K562 (cell line): ENCODE results near the gene TLR5. TPM values are rescaled to one million over a fixed set of nuclear protein-coding genes. Genes with fewer than 3 reads are reported as not detected.

Experiments
- ARID3A ChIP-seq: IDR thresholded peaks from 2 replicates; pipeline ENCODE4 v1.6.1; 2012; ENCODE audit warnings: low read depth, low read length, improper control_type of control experiment, borderline replicate concordance
- BMI1 ChIP-seq: fragments of 150-350 bp; IDR thresholded peaks from 2 replicates; pipeline ENCODE4 v1.6.1; 2014; ENCODE audit warnings: low read length
- FOXO4 ChIP-seq: fragments of 450-650 bp; formaldehyde crosslinking; IDR thresholded peaks from 2 replicates; pipeline ENCODE4 v1.4.0; 2020; ENCODE audit warnings: mild to moderate bottlenecking, moderate library complexity
- KLF10 ChIP-seq: fragments of 250-450 bp; sonication (Bioruptor Pico); IDR thresholded peaks from 2 replicates; pipeline ENCODE4 v1.6.1; 2021; ENCODE audit warnings: matching md5 sums
- MNT ChIP-seq, 2 experiments: fragments of 450-650 bp; conservative IDR thresholded peaks; 2 replicates each; pipeline ENCODE4 v1.6.1; 2017; ENCODE audit warnings: mild to moderate bottlenecking in 2 of 2, moderate library complexity in 2 of 2
- NCOA6 ChIP-seq: fragments of 450-650 bp; IDR thresholded peaks from 2 replicates; pipeline ENCODE4 v1.6.1; 2017; ENCODE audit warnings: mild to moderate bottlenecking
- POLR2AphosphoS5 ChIP-seq: IDR thresholded peaks from 2 replicates; pipeline ENCODE4 v1.6.1; 2011; ENCODE audit warnings: mild to moderate bottlenecking, low read depth, low read length, moderate library complexity; ENCODE audit not compliant: control insufficient read depth, insufficient read depth
- PRPF4 ChIP-seq: fragments of 200-400 bp; formaldehyde crosslinking; IDR thresholded peaks from one replicate; pipeline ENCODE4 v1.6.1; 2017; ENCODE audit warnings: low read length, low read depth, mild to moderate bottlenecking; ENCODE audit not compliant: insufficient read depth, poor library complexity, severe bottlenecking
- SMC3 ChIP-seq: conservative IDR thresholded peaks from 2 replicates; pipeline ENCODE4 v1.6.1; 2011; ENCODE audit warnings: low read depth, low read length, improper control_type of control experiment; ENCODE audit not compliant: insufficient read depth
- TAF1 ChIP-seq: IDR thresholded peaks from 2 replicates; pipeline ENCODE4 v1.6.1; 2011; ENCODE audit warnings: mild to moderate bottlenecking, low read length, moderate library complexity; ENCODE audit not compliant: insufficient read depth, control insufficient read depth, severe bottlenecking; ENCODE audit errors: extremely low read depth
- TEAD1 ChIP-seq, 2 experiments: fragments of 450-650 bp in 1 of 2; sonication (generic) in 1 of 2; formaldehyde crosslinking; IDR thresholded peaks; 2 replicates each; pipeline versions ENCODE4 v1.4.0 to v1.8.0; 2020 to 2022; ENCODE audit warnings: mild to moderate bottlenecking in 2 of 2, missing genetic modification reagents in 1 of 2
- YY1 ChIP-seq, 3 experiments: IDR thresholded peaks; 2 replicates each; pipeline ENCODE4 v1.6.1; 2011; ENCODE audit warnings: low read length in 2 of 3, mild to moderate bottlenecking in 2 of 3, moderate library complexity in 2 of 3, borderline replicate concordance in 1 of 3, control low read depth in 1 of 3, low read depth in 1 of 3; ENCODE audit not compliant: insufficient read depth in 3 of 3, insufficient replicate concordance in 2 of 3, control insufficient read depth in 1 of 3, insufficient read length in 1 of 3; ENCODE audit errors: extremely low read depth in 1 of 3
- ZNF124 ChIP-seq: sonication (generic); formaldehyde crosslinking; IDR thresholded peaks from 2 replicates; pipeline ENCODE4 v1.8.1; 2022; ENCODE audit warnings: missing genetic modification reagents
- ZNF146 ChIP-seq: IDR thresholded peaks from one replicate; pipeline ENCODE4 v1.6.1; 2018; ENCODE audit warnings: missing compliant biosample characterization; ENCODE audit not compliant: unreplicated experiment
- ZNF224 ChIP-seq: sonication (generic); formaldehyde crosslinking; IDR thresholded peaks from 2 replicates; pipeline ENCODE4 v1.8.0; 2022; ENCODE audit warnings: mild to moderate bottlenecking, missing genetic modification reagents
- ZNF24 ChIP-seq: fragments of 450-650 bp; IDR thresholded peaks from 2 replicates; pipeline ENCODE4 v1.6.1; 2016
- polyA plus RNA-seq, 8 experiments: library from polyadenylated mRNA; depleted of rRNA in 4 of 8; stranded (reverse) in 5 of 8; unstranded in 3 of 8; fragments of >200 nt; fragmentation: Nextera tagmentation in 2 of 8; fragmentation: Illumina TruSeq in 1 of 8; extraction: Ambion mirVana in 2 of 8; extraction: Trizol in 1 of 8; gene quantifications; 2 replicates each; pipeline versions ENCODE4 v1.2.1 to v1.2.3, GENCODE V29; 2011 to 2014; ENCODE audit warnings: inconsistent platforms in 1 of 8, missing spikeins in 1 of 8
- total RNA-seq, 7 experiments: library from RNA; depleted of rRNA in 6 of 7; stranded (reverse); fragments of >200 nt in 6 of 7; fragmentation: Illumina TruSeq in 2 of 7; extraction: Trizol in 2 of 7; gene quantifications; 2 replicates each; pipeline versions ENCODE4 v1.2.1 to v1.2.3, GENCODE V29; 2011 to 2021; ENCODE audit warnings: low replicate concordance in 1 of 7
- TF ChIP-seq, protein P1 (sequence below): sonication (generic); formaldehyde crosslinking; IDR thresholded peaks from 2 replicates; pipeline ENCODE4 v1.8.0; 2023; ENCODE audit warnings: mild to moderate bottlenecking, missing genetic modification reagents

Gene TLR5
- total and polyA plus RNA-seq, 9 of the 15 experiments (the other 6 are each of a cell fraction or from before 2014, with no cell fraction given) = 0.93 to 7.4 (median 1.9) TPM

DNA sequence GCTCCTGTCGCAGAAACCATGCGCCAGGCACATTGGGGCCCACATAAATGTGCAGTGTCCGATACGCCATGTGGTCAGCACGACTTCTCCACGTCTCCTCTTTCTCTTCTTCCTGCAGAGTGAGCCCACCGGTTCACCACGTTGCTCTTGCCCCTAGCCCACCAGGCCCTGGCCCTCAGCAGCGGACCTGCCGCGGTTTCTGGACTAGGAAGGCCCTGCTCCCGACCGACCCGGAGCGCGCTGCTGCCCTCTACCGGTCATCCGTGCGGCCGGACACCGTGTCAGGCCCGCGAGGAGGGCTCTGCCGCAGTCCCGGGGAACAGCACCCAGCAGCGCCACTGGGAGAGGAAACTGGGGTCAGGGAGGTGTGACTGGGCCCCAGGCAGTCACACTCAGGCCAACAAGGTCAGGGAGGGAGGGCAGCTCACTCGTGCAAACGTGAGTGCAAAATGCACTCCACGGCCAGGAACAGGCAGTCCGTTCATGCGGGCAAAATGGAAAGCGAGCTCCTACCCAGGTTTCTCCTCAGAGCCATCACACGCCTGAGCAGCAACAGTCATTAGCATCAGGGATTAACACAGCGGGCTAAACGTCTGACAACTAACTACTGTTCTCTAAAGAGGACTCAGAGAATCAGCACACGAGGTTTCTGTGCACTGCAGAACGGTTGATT, 13.7 kb downstream of the TLR5 start (continued):
- TF ChIP-seq, protein P1, sequence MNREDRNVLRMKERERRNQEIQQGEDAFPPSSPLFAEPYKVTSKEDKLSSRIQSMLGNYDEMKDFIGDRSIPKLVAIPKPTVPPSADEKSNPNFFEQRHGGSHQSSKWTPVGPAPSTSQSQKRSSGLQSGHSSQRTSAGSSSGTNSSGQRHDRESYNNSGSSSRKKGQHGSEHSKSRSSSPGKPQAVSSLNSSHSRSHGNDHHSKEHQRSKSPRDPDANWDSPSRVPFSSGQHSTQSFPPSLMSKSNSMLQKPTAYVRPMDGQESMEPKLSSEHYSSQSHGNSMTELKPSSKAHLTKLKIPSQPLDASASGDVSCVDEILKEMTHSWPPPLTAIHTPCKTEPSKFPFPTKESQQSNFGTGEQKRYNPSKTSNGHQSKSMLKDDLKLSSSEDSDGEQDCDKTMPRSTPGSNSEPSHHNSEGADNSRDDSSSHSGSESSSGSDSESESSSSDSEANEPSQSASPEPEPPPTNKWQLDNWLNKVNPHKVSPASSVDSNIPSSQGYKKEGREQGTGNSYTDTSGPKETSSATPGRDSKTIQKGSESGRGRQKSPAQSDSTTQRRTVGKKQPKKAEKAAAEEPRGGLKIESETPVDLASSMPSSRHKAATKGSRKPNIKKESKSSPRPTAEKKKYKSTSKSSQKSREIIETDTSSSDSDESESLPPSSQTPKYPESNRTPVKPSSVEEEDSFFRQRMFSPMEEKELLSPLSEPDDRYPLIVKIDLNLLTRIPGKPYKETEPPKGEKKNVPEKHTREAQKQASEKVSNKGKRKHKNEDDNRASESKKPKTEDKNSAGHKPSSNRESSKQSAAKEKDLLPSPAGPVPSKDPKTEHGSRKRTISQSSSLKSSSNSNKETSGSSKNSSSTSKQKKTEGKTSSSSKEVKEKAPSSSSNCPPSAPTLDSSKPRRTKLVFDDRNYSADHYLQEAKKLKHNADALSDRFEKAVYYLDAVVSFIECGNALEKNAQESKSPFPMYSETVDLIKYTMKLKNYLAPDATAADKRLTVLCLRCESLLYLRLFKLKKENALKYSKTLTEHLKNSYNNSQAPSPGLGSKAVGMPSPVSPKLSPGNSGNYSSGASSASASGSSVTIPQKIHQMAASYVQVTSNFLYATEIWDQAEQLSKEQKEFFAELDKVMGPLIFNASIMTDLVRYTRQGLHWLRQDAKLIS (CRISPR knock-in tag) = no peak
- TF ChIP-seq ZNF146 (CRISPR knock-in tag) (peak; percentile 36), ZNF24 (no peak), TAF1 (no peak), ZNF224 (no peak), NCOA6 (no peak), KLF10 (CRISPR knock-in tag) (no peak), FOXO4 (CRISPR knock-in tag) (no peak), ARID3A (no peak), SMC3 (peak; percentile 57), TEAD1 (CRISPR knock-in tag; IDR thresholded peaks at IDR 0.05) (0 out of 4 replicates have a peak, but pooled peaks of 1 of the 2 experiments have one; percentile 40), BMI1 (no peak), POLR2AphosphoS5 (no peak), MNT (conservative IDR thresholded peaks at IDR 0.05) (no peak), YY1 (IDR thresholded peaks at IDR 0.05; ENCODE audit: borderline replicate concordance in 1 of 3, control insufficient read depth in 1 of 3, extremely low read depth in 1 of 3, insufficient read depth in 3 of 3, insufficient read length in 1 of 3, insufficient replicate concordance in 2 of 3, low read depth in 1 of 3, low read length in 2 of 3) (peak in 2 of 3 experiments; percentile 17 to 24), ZNF124 (CRISPR knock-in tag) (no peak), PRPF4 (no peak)
